Measurements from ENCODE around the gene SAMD11. TPM values are rescaled to one million over a fixed set of nuclear protein-coding genes. Genes with fewer than 3 reads are reported as not detected.
A peak's percentile ranks its signal among the peaks of the same experiment; 100 is the strongest.

SAMD11 gene
- polyA plus RNA-seq, 1 donor, result 18.1 TPM

- no CpG with 5 or more reads among the region's 120 CpGs for WGBS (ENCODE audit: insufficient coverage, low lambda C conversion rate)
- Histone ChIP-seq H3K27ac (ENCODE audit: low read length) (no peak overlapping the region), H3K4me3 (ENCODE audit: low read length) (peak overlapping the region; percentile 38), H3K36me3 (ENCODE audit: control insufficient read depth, insufficient read depth, low read length) (no peaks in the 10 kb centered on the region), H3K9me3 (ENCODE audit: control insufficient read depth, low read depth, low read length) (peaks cover 9% of the 10 kb centered on the region), H3K27me3 (ENCODE audit: control insufficient read depth, insufficient read depth, low read length) (peaks cover 78% of the 10 kb centered on the region), H3K4me1 (ENCODE audit: control insufficient read depth, insufficient read depth, low read length) (peaks cover 22% of the 10 kb centered on the region)
- DNase-seq, result no peak
Observed at GRCh38 chr1:924656-925560, 1.2 kb downstream of the SAMD11 start.

GRCh38 chr1:925561-926421 is 2.1 kb downstream of the SAMD11 start:
- no peak for DNase-seq
- Histone ChIP-seq H3K27me3 (ENCODE audit: control insufficient read depth, insufficient read depth, low read length) (peaks cover 75% of the 10 kb centered on the region), H3K4me3 (ENCODE audit: low read length) (peak overlapping the region; percentile 31), H3K4me1 (ENCODE audit: control insufficient read depth, insufficient read depth, low read length) (peaks cover 17% of the 10 kb centered on the region), H3K27ac (ENCODE audit: low read length) (no peak overlapping the region), H3K9me3 (ENCODE audit: control insufficient read depth, low read depth, low read length) (peaks cover 9% of the 10 kb centered on the region), H3K36me3 (ENCODE audit: control insufficient read depth, insufficient read depth, low read length) (no peaks in the 10 kb centered on the region)
- WGBS (ENCODE audit: insufficient coverage, low lambda C conversion rate), result no CpG with 5 or more reads among the region's 65 CpGs

- Histone ChIP-seq H3K4me1 (ENCODE audit: control insufficient read depth, insufficient read depth, low read length) (peaks cover 10% of the 10 kb centered on the region), H3K27me3 (ENCODE audit: control insufficient read depth, insufficient read depth, low read length) (peaks cover 80% of the 10 kb centered on the region), H3K36me3 (ENCODE audit: control insufficient read depth, insufficient read depth, low read length) (no peaks in the 10 kb centered on the region), H3K9me3 (ENCODE audit: control insufficient read depth, low read depth, low read length) (peaks cover 6% of the 10 kb centered on the region), H3K4me3 (ENCODE audit: low read length) (no peak overlapping the region), H3K27ac (ENCODE audit: low read length) (no peak overlapping the region)
- no peak for DNase-seq
- no CpG with 5 or more reads among the region's 9 CpGs for WGBS (ENCODE audit: insufficient coverage, low lambda C conversion rate)
Observed at GRCh38 chr1:927234-927633, 3.5 kb downstream of the SAMD11 start.

GRCh38 chr1:927748-928147 is 4.0 kb downstream of the SAMD11 start:
- Histone ChIP-seq H3K9me3 (ENCODE audit: control insufficient read depth, low read depth, low read length) (peaks cover 6% of the 10 kb centered on the region), H3K4me3 (ENCODE audit: low read length) (no peak overlapping the region), H3K4me1 (ENCODE audit: control insufficient read depth, insufficient read depth, low read length) (peaks cover 10% of the 10 kb centered on the region), H3K27ac (ENCODE audit: low read length) (no peak overlapping the region), H3K36me3 (ENCODE audit: control insufficient read depth, insufficient read depth, low read length) (no peaks in the 10 kb centered on the region), H3K27me3 (ENCODE audit: control insufficient read depth, insufficient read depth, low read length) (peaks cover 80% of the 10 kb centered on the region)
- no CpG with 5 or more reads among the region's 10 CpGs for WGBS (ENCODE audit: insufficient coverage, low lambda C conversion rate)
- no peak for DNase-seq

- Histone ChIP-seq H3K9me3 (ENCODE audit: control insufficient read depth, low read depth, low read length) (peaks cover 4% of the 10 kb centered on the region), H3K36me3 (ENCODE audit: control insufficient read depth, insufficient read depth, low read length) (no peaks in the 10 kb centered on the region), H3K4me1 (ENCODE audit: control insufficient read depth, insufficient read depth, low read length) (peaks cover 2% of the 10 kb centered on the region), H3K27ac (ENCODE audit: low read length) (no peak overlapping the region), H3K4me3 (ENCODE audit: low read length) (no peak overlapping the region), H3K27me3 (ENCODE audit: control insufficient read depth, insufficient read depth, low read length) (peaks cover 82% of the 10 kb centered on the region)
- no peak for DNase-seq
- no CpG with 5 or more reads among the region's 40 CpGs for WGBS (ENCODE audit: insufficient coverage, low lambda C conversion rate)
Observed at GRCh38 chr1:928825-929661, 5.3 kb downstream of the SAMD11 start.

DNA sequence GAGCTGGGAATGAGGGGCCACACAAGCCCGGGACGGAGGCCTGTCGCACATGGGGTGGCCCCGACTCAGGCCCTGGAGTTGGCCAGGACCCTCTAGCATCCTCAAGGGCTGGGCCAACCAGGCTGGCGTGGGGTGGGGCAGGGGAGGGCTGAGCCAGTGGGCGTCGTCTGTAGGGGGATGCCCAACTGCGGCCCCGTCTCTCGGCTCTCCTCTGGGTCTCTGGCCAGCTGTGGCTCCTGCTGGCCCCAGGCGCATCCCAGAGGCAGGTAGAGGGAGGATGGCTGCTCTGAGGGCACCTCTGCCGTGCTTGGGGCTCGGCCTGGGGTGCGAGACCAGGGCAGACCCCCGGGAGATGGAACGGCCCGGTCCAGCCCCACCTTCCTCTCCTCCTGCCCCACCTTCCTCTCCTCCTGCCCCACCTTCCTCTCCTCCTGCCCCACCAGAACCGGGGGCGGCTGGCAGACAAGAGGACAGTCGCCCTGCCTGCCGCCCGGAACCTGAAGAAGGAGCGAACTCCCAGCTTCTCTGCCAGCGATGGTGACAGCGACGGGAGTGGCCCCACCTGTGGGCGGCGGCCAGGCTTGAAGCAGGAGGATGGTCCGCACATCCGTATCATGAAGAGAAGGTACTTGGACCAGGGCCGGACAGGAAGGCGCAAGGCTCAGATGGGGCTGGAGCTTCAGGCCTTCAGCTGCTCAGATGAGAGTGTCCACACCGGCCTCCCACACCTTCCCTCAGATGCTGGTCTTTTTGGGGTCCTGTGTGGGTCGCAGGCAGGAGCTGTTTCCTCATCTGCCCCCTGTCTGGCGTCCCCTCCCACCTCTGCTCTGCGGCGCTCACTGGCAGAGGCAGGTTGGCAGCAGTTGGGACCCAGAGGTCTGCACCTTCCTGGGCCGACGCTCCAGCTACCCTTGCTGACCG is 6.2 kb downstream of the SAMD11 start:
- no CpG with 5 or more reads among the region's 40 CpGs for WGBS (ENCODE audit: insufficient coverage, low lambda C conversion rate)
- H3K27me3 ChIP-seq (ENCODE audit: control insufficient read depth, insufficient read depth, low read length), result peaks cover 80% of the 10 kb centered on the region
- peaks cover 4% of the 10 kb centered on the region for H3K9me3 ChIP-seq (ENCODE audit: control insufficient read depth, low read depth, low read length)
- H3K4me3 ChIP-seq (ENCODE audit: low read length), result no peak overlapping the region
- H3K36me3 ChIP-seq (ENCODE audit: control insufficient read depth, insufficient read depth, low read length), result no peaks in the 10 kb centered on the region
- no peak for DNase-seq
- peaks cover 4% of the 10 kb centered on the region for H3K4me1 ChIP-seq (ENCODE audit: control insufficient read depth, insufficient read depth, low read length)
- H3K27ac ChIP-seq (ENCODE audit: low read length), result no peak overlapping the region

- H3K9me3 ChIP-seq (ENCODE audit: control insufficient read depth, low read depth, low read length), result peaks cover 9% of the 10 kb centered on the region
- H3K36me3 ChIP-seq (ENCODE audit: control insufficient read depth, insufficient read depth, low read length), result no peaks in the 10 kb centered on the region
- no peak overlapping the region for H3K4me3 ChIP-seq (ENCODE audit: low read length)
- H3K27me3 ChIP-seq (ENCODE audit: control insufficient read depth, insufficient read depth, low read length), result peaks cover 81% of the 10 kb centered on the region
- DNase-seq, result no peak
- WGBS (ENCODE audit: insufficient coverage, low lambda C conversion rate), result no CpG with 5 or more reads among the region's 18 CpGs
- H3K4me1 ChIP-seq (ENCODE audit: control insufficient read depth, insufficient read depth, low read length), result peaks cover 9% of the 10 kb centered on the region
- H3K27ac ChIP-seq (ENCODE audit: low read length), result no peak overlapping the region
Observed at GRCh38 chr1:930633-931138, 7.0 kb downstream of the SAMD11 start.

- H3K27me3 ChIP-seq (ENCODE audit: control insufficient read depth, insufficient read depth, low read length), result peaks cover 81% of the 10 kb centered on the region
- no peak for DNase-seq
- H3K4me1 ChIP-seq (ENCODE audit: control insufficient read depth, insufficient read depth, low read length), result peaks cover 11% of the 10 kb centered on the region
- WGBS (ENCODE audit: insufficient coverage, low lambda C conversion rate), result 20% methylated on average over 1 of the region's 15 CpGs
- no peak overlapping the region for H3K27ac ChIP-seq (ENCODE audit: low read length)
- peaks cover 7% of the 10 kb centered on the region for H3K9me3 ChIP-seq (ENCODE audit: control insufficient read depth, low read depth, low read length)
- no peak overlapping the region for H3K4me3 ChIP-seq (ENCODE audit: low read length)
- H3K36me3 ChIP-seq (ENCODE audit: control insufficient read depth, insufficient read depth, low read length), result no peaks in the 10 kb centered on the region
Observed at GRCh38 chr1:931380-932172, 7.9 kb downstream of the SAMD11 start.

DNA sequence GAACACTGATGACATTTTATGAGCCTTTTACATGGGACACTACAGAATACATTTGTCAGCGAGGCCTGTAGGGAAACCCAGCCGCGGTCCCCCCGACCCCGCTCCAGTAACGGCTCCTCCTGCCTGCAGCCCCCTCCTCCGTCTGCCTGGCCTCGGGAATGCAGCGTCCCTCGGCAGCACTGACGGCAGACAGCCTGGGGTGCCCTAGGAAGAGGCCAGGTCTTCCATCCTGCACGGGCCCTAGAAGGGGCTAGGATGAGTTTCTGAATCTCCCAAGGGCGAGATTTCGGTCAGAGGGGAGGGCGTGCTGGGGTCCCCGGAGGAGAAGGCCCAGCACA is 8.4 kb downstream of the SAMD11 start:
- H3K9me3 ChIP-seq (ENCODE audit: control insufficient read depth, low read depth, low read length), result peaks cover 7% of the 10 kb centered on the region
- peaks cover 81% of the 10 kb centered on the region for H3K27me3 ChIP-seq (ENCODE audit: control insufficient read depth, insufficient read depth, low read length)
- no peak overlapping the region for H3K27ac ChIP-seq (ENCODE audit: low read length)
- no peak for DNase-seq
- H3K4me1 ChIP-seq (ENCODE audit: control insufficient read depth, insufficient read depth, low read length), result peaks cover 11% of the 10 kb centered on the region
- no peak overlapping the region for H3K4me3 ChIP-seq (ENCODE audit: low read length)
- WGBS (ENCODE audit: insufficient coverage, low lambda C conversion rate), result no CpG with 5 or more reads among the region's 16 CpGs
- no peaks in the 10 kb centered on the region for H3K36me3 ChIP-seq (ENCODE audit: control insufficient read depth, insufficient read depth, low read length)

Data from large intestine (tissue), 3 donors.